GM12878 (cell line): ENCODE data around the gene PXDC1. TPM values are rescaled to one million over a fixed set of nuclear protein-coding genes. Genes with fewer than 3 reads are reported as not detected.
A peak's percentile ranks its signal among the peaks of the same experiment; 100 is the strongest.

Experiments used
- ATAC-seq: fragments of 200-7000 bp; cut with Tn5 transposase; 3 replicates; pipeline ENCODE4 v1.9.1; 2020; ENCODE audit warnings: mild to moderate bottlenecking, moderate library complexity
- BruUV-seq: library from RNA; stranded (reverse); fragments of 400-500 nt; replicated peaks from 2 replicates; lab custom pipeline; 2021; lab: Mats Ljungman, UMichigan
- CTCF ChIA-PET: fragments of 300-600 bp; sonication (Branson Sonifier 250); formaldehyde crosslinking; extraction: SDS; loops from one replicate; lab custom pipeline; 2021; ENCODE audit warnings: inconsistent platforms; lab: Yijun Ruan, JAX
- POLR2A ChIA-PET: fragments of 350-600 bp; formaldehyde crosslinking; extraction: SDS; loops from one replicate; lab custom pipeline; 2021; ENCODE audit warnings: inconsistent platforms; lab: Charles Lee
- RAD21 ChIA-PET: fragments of 300-600 bp; sonication (Branson Sonifier 250); formaldehyde crosslinking; loops from one replicate; lab custom pipeline; 2023; ENCODE audit warnings: antibody characterized with exemption; ENCODE audit not compliant: unreplicated experiment; lab: Charles Lee
- SMC1A ChIA-PET: fragments of 300-600 bp; sonication (Branson Sonifier 250); formaldehyde crosslinking; loops from one replicate; lab custom pipeline; 2023; ENCODE audit not compliant: unreplicated experiment, uncharacterized antibody; lab: Charles Lee
- DNase-seq: peaks from one replicate; pipeline ENCODE4 v3.0.0-alpha.2; 2011; ENCODE audit warnings: low read depth, low spot score
- FAIRE-seq: peaks from 3 replicates; lab custom pipeline; 2011; peaks lifted over from hg19 to GRCh38; lab: Jason Lieb, UNC
- H2AFZ ChIP-seq: 2 replicates; pipeline ENCODE4 v1.6.0; 2011; ENCODE audit warnings: low read depth, low read length, control low read depth; ENCODE audit not compliant: control insufficient read depth
- H3K27ac ChIP-seq: 2 replicates; pipeline ENCODE4 v1.5.1; 2011; ENCODE audit warnings: control low read depth; ENCODE audit not compliant: control insufficient read depth, insufficient read depth
- H3K27me3 ChIP-seq, 2 experiments: replicated peaks in 1 of 2; 2 replicates each; pipeline versions ENCODE4 v1.6.0 to v1.6.1; 2011; ENCODE audit warnings: low read length in 1 of 2; ENCODE audit not compliant: control insufficient read depth in 2 of 2, insufficient read depth in 2 of 2
- H3K36me3 ChIP-seq, 2 experiments: 2 replicates each; pipeline ENCODE4 v1.5.1; 2011; ENCODE audit warnings: low read length in 1 of 2; ENCODE audit not compliant: control insufficient read depth in 2 of 2, insufficient read depth in 2 of 2
- H3K4me1 ChIP-seq: 2 replicates; pipeline ENCODE4 v1.6.1; 2011; ENCODE audit warnings: mild to moderate bottlenecking, low read length, moderate library complexity, mixed read lengths; ENCODE audit not compliant: control insufficient read depth, insufficient read depth
- H3K4me2 ChIP-seq: 2 replicates; pipeline ENCODE4 v1.6.0; 2011; ENCODE audit warnings: control low read depth; ENCODE audit not compliant: control insufficient read depth, insufficient read depth
- H3K4me3 ChIP-seq: fragments of 200-600 bp; sonication (generic); 2 replicates; pipeline ENCODE4 v1.5.1; 2016
- H3K79me2 ChIP-seq: 2 replicates; pipeline ENCODE4 v1.6.0; 2011; ENCODE audit warnings: low read length; ENCODE audit not compliant: control insufficient read depth, insufficient read depth
- H3K9ac ChIP-seq: 2 replicates; pipeline ENCODE4 v1.8.0; 2011; ENCODE audit warnings: low read length, control low read depth, mixed read lengths; ENCODE audit not compliant: control insufficient read depth, insufficient read depth
- H3K9me3 ChIP-seq: replicated peaks from 3 replicates; pipeline ENCODE4 v1.5.1; 2011; ENCODE audit warnings: mild to moderate bottlenecking, low read length; ENCODE audit not compliant: control insufficient read depth, insufficient read depth
- H4K20me1 ChIP-seq: 2 replicates; pipeline ENCODE4 v1.6.0; 2011; ENCODE audit not compliant: control insufficient read depth, insufficient read depth
- NFYB ChIP-seq: IDR thresholded peaks from 2 replicates; pipeline ENCODE4 v1.6.1; 2011; ENCODE audit warnings: low read depth, mild to moderate bottlenecking, low read length, improper control_type of control experiment, moderate library complexity; ENCODE audit not compliant: insufficient read depth
- NR2C1 ChIP-seq: fragments of 450-650 bp; IDR thresholded peaks from 2 replicates; pipeline ENCODE4 v1.6.1; 2017; ENCODE audit warnings: antibody characterized with exemption, mild to moderate bottlenecking, moderate library complexity
- SPI1 ChIP-seq: IDR thresholded peaks from 2 replicates; pipeline ENCODE4 v1.6.1; 2011; ENCODE audit warnings: low read depth, mild to moderate bottlenecking, low read length, moderate library complexity, borderline replicate concordance; ENCODE audit not compliant: insufficient read depth
- SUZ12 ChIP-seq: fragments of 200-600 bp; sonication (generic); IDR thresholded peaks from one replicate; pipeline ENCODE4 v1.6.1; 2018; ENCODE audit warnings: antibody characterized with exemption, mild to moderate bottlenecking; ENCODE audit not compliant: unreplicated experiment
- ZNF274 ChIP-seq: IDR thresholded peaks from one replicate; pipeline ENCODE4 v1.8.0; 2011; ENCODE audit not compliant: insufficient read length, insufficient read depth
- WGBS: methylation state at CpG from one replicate; pipeline ENCODE4 v1.1.6; 2016; ENCODE audit warnings: low lambda C conversion rate; ENCODE audit not compliant: insufficient replicate concordance, insufficient coverage; ENCODE audit errors: missing lambda C conversion rate; 5-methylcytosine and 5-hydroxymethylcytosine counted together
- in situ Hi-C: fragments of 300-500 bp; cut with MboI; formaldehyde crosslinking; loops from 9 replicates; pipeline ENCODE4 v1.14.3; 2018; ENCODE audit warnings: mixed read lengths
- intact Hi-C: fragments of 100-400 bp; cut with micrococcal nuclease; formaldehyde crosslinking; loops from one replicate; pipeline ENCODE4 v1.14.2; 2022; ENCODE audit not compliant: unreplicated experiment
- polyA plus RNA-seq, 11 experiments: library from polyadenylated mRNA; depleted of rRNA in 4 of 11; unstranded in 6 of 11; stranded (reverse) in 5 of 11; fragments of >200 nt; fragmentation: Nextera tagmentation in 4 of 11; fragmentation: Illumina TruSeq in 1 of 11; extraction: Ambion mirVana in 4 of 11; extraction: Trizol in 1 of 11; gene quantifications; 1 replicate in 1 of 11; 2 replicates in 10 of 11; pipeline versions ENCODE4 v1.2.1 to v1.2.3, GENCODE V29; 2011 to 2016; ENCODE audit warnings: inconsistent platforms in 2 of 11, missing spikeins in 2 of 11, low read depth in 1 of 11
- total RNA-seq, 4 experiments: library from RNA; depleted of rRNA in 3 of 4; stranded (reverse); fragments of >200 nt in 3 of 4; fragmentation: Illumina TruSeq in 1 of 4; extraction: Trizol in 1 of 4; gene quantifications; 2 replicates each; pipeline versions ENCODE4 v1.2.1 to v1.2.3, GENCODE V29; 2013 to 2021

PXDC1 gene
- total and polyA plus RNA-seq, 10 of the 15 experiments (the other 5 are each of a cell fraction or from before 2014, with no cell fraction given) = 0.03 to 0.72 (median 0.32) TPM; not detected in 2

GRCh38 chr6:3751730-3752530 lies 417 bp upstream of the PXDC1 start (continued):
- no peak for TF ChIP-seq NFYB

GRCh38 chr6:3750317-3751076 lies 1.0 kb downstream of the PXDC1 start:
- Histone ChIP-seq H2AFZ (no peak overlapping the region), H4K20me1 (no peaks in the 10 kb centered on the region), H3K9me3 (no peaks in the 10 kb centered on the region; the same call in 2 of the 3 replicates), H3K27me3 (peaks cover 8 to 22% of the 10 kb centered on the region in 2 experiments)
- ChIA-PET POLR2A (no interaction called here), RAD21 (interaction anchor here (1.0 to 2.1 kb wide), 2 partner anchors 137 to 183 kb away, joined by 3 to 6 read pairs; no protein-coding TSS in a partner anchor)
- ATAC-seq = peak; percentile 7; the same call in 2 of the 3 replicates
- TF ChIP-seq SPI1 (0 out of 2 replicates have a peak, but pooled peaks have one; percentile 8), NR2C1 (no peak), ZNF274 (no peak), SUZ12 (peak; percentile 35)
- TF ChIP-seq, all 136 proteins: peak for 2
- H3K4me3 ChIP-seq = peak overlapping the region; percentile 60; the same call in 1 of the 2 replicates
- BruUV-seq = no TSS peak
- no peaks in the 10 kb centered on the region for H3K79me2 ChIP-seq
- FAIRE-seq = no peak
- H3K9ac ChIP-seq = no peak overlapping the region
- peak overlapping the region; percentile 96 for H3K4me2 ChIP-seq
- no peaks in the 10 kb centered on the region for H3K36me3 ChIP-seq
- 6% methylated on average over 37 of the region's 74 CpGs for WGBS
- DNase-seq = no peak
- in situ Hi-C loops (no loop called here), intact Hi-C loops (no loop called here)
- H3K4me1 ChIP-seq = no peaks in the 10 kb centered on the region; the same call in none of the 2 replicates
- SMC1A ChIA-PET = interaction anchor here (3.2 kb wide), 1 partner anchor 228 kb away, joined by 22 read pairs; no protein-coding TSS in a partner anchor
- no peak overlapping the region for H3K27ac ChIP-seq
- CTCF ChIA-PET = interaction anchor here (1.0 to 2.2 kb wide), 4 partner anchors 9 to 259 kb away, joined by 3 to 21 read pairs (median 5); no protein-coding TSS in a partner anchor
